Tibial nerve (tissue), 4 donors: Measurements from ENCODE around the gene H2BW1.
"Not testable (repeated sequence)": the region's sequence is repeated elsewhere in the genome, so short reads cannot be mapped to it uniquely, and the experiment has no call there.

Experiments used
- EP300 ChIP-seq, 2 donors: sonication (generic); formaldehyde crosslinking; IDR thresholded peaks; one replicate each; pipeline ENCODE4 v1.6.1; 2017; ENCODE audit warnings: antibody characterized with exemption in 2 of 2, mild to moderate bottlenecking in 1 of 2
- POLR2A ChIP-seq, 2 donors: fragments of 450-650 bp; IDR thresholded peaks; one replicate each; pipeline ENCODE4 v1.6.1; 2017; ENCODE audit warnings: antibody characterized with exemption in 2 of 2, mild to moderate bottlenecking in 2 of 2, moderate library complexity in 2 of 2
- TF ChIP-seq, protein P1 (sequence below), 5 experiments: fragments of 200-600 bp in 3 of 5; fragments of 450-650 bp in 2 of 5; sonication (generic) in 3 of 5; IDR thresholded peaks; one replicate each; pipeline ENCODE4 v1.5.1; 2016 to 2019; ENCODE audit warnings: antibody characterized with exemption in 5 of 5, mild to moderate bottlenecking in 3 of 5, moderate library complexity in 2 of 5

DNA sequence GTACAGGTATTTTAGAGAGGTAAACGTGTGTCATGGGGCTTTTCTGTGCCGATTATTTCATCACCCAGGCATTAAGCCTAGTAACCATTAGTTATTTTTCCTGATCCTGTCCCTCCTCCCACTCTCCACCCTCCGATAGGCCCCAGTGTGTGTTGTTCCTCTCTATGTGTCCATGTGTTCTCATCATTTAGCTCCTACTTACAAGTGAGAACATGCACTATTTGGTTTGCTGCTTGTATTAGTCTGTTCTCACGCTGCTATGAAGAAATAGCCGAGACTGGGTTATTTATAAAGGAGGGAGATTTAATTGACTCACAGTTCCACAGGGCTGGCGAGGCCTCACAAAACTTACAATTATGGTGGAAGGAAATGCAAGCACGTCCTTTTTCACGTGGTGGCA is 2.1 kb upstream of the H2BW1 start:
- not testable (repeated sequence) for TF ChIP-seq EP300, POLR2A (IDR thresholded peaks at IDR 0.05)
- TF ChIP-seq, protein P1, sequence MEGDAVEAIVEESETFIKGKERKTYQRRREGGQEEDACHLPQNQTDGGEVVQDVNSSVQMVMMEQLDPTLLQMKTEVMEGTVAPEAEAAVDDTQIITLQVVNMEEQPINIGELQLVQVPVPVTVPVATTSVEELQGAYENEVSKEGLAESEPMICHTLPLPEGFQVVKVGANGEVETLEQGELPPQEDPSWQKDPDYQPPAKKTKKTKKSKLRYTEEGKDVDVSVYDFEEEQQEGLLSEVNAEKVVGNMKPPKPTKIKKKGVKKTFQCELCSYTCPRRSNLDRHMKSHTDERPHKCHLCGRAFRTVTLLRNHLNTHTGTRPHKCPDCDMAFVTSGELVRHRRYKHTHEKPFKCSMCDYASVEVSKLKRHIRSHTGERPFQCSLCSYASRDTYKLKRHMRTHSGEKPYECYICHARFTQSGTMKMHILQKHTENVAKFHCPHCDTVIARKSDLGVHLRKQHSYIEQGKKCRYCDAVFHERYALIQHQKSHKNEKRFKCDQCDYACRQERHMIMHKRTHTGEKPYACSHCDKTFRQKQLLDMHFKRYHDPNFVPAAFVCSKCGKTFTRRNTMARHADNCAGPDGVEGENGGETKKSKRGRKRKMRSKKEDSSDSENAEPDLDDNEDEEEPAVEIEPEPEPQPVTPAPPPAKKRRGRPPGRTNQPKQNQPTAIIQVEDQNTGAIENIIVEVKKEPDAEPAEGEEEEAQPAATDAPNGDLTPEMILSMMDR (IDR thresholded peaks at IDR 0.05): not testable (repeated sequence)
